MCF 10A (cell line): ENCODE results near the gene MATK. TPM values are rescaled to one million over a fixed set of nuclear protein-coding genes. Genes with fewer than 3 reads are reported as not detected.

Experiments
- BruUV-seq: library from RNA; stranded (reverse); fragments of 400-500 nt; replicated peaks from 2 replicates; lab custom pipeline; 2021; lab: Mats Ljungman, UMichigan
- CTCF ChIA-PET: fragments of 300-600 bp; sonication (Branson Sonifier 250); formaldehyde crosslinking; extraction: SDS; loops from one replicate; lab custom pipeline; 2021; ENCODE audit warnings: antibody characterized with exemption, inconsistent platforms; lab: Yijun Ruan, JAX
- POLR2A ChIA-PET: fragments of 300-600, 350-650 bp; sonication (Branson Sonifier 250); formaldehyde crosslinking; extraction: SDS; loops from one replicate; lab custom pipeline; 2020; ENCODE audit warnings: antibody characterized with exemption, inconsistent platforms; lab: Yijun Ruan, JAX
- DNase-seq: peaks from one replicate; pipeline ENCODE4 v3.0.0-alpha.2; 2018; ENCODE audit not compliant: unreplicated experiment
- H3K27ac Mint-ChIP-seq: one replicate; pipeline ENCODE4 v1.8.0; 2022; ENCODE audit warnings: mild to moderate bottlenecking, low read depth, mixed read lengths; ENCODE audit not compliant: unreplicated experiment
- H3K27me3 Mint-ChIP-seq: one replicate; pipeline ENCODE4 v1.8.0; 2022; ENCODE audit warnings: mixed read lengths; ENCODE audit not compliant: insufficient read depth, unreplicated experiment
- H3K36me3 Mint-ChIP-seq: one replicate; pipeline ENCODE4 v1.8.0; 2022; ENCODE audit warnings: mild to moderate bottlenecking, moderate library complexity, mixed read lengths; ENCODE audit not compliant: insufficient read depth, unreplicated experiment
- H3K4me1 Mint-ChIP-seq: one replicate; pipeline ENCODE4 v1.8.0; 2022; ENCODE audit warnings: mixed read lengths; ENCODE audit not compliant: insufficient read depth, unreplicated experiment
- H3K4me3 Mint-ChIP-seq: one replicate; pipeline ENCODE4 v1.8.0; 2022; ENCODE audit warnings: mild to moderate bottlenecking, moderate library complexity, mixed read lengths; ENCODE audit not compliant: unreplicated experiment
- H3K9me3 Mint-ChIP-seq: one replicate; pipeline ENCODE4 v1.8.0; 2022; ENCODE audit warnings: mixed read lengths; ENCODE audit not compliant: unreplicated experiment
- CTCF ChIP-seq: fragments of 200-600 bp; IDR thresholded peaks from one replicate; pipeline ENCODE4 v1.8.0; 2022; ENCODE audit warnings: antibody characterized with exemption, mild to moderate bottlenecking; ENCODE audit not compliant: unreplicated experiment
- intact Hi-C: fragments of 100-400 bp; cut with micrococcal nuclease; formaldehyde crosslinking; loops from 2 replicates; pipeline ENCODE4 v1.14.1; 2022
- total RNA-seq: library from RNA; stranded (reverse); gene quantifications from 2 replicates; pipeline ENCODE4 v1.2.3, GENCODE V29; 2022

Gene MATK
- total RNA-seq, 1 experiment from 2014 or later, result not detected

- CTCF ChIA-PET, result interaction anchor here (0.6 kb wide), 1 partner anchor 13 kb away, joined by 3 read pairs; no protein-coding TSS in a partner anchor
- TF ChIP-seq CTCF, result no peak
- no peaks in the 10 kb centered on the region for H3K36me3 Mint-ChIP-seq
- H3K4me3 Mint-ChIP-seq, result no peak overlapping the region
- no peaks in the 10 kb centered on the region for H3K4me1 Mint-ChIP-seq
- BruUV-seq, result no TSS peak
- no peak overlapping the region for H3K27ac Mint-ChIP-seq
- peaks cover 45% of the 10 kb centered on the region for H3K27me3 Mint-ChIP-seq
- no peak for DNase-seq
- peaks cover 8% of the 10 kb centered on the region for H3K9me3 Mint-ChIP-seq
- POLR2A ChIA-PET, result no interaction called here
- intact Hi-C loops, result no loop called here
Measured at GRCh38 chr19:3800996-3801395, 14.8 kb upstream of the MATK start.

- POLR2A ChIA-PET, result no interaction called here
- no TSS peak for BruUV-seq
- H3K9me3 Mint-ChIP-seq, result peaks cover 8% of the 10 kb centered on the region
- no peak overlapping the region for H3K27ac Mint-ChIP-seq
- intact Hi-C loops, result no loop called here
- peaks cover 41% of the 10 kb centered on the region for H3K27me3 Mint-ChIP-seq
- H3K4me1 Mint-ChIP-seq, result no peaks in the 10 kb centered on the region
- TF ChIP-seq CTCF, result no peak
- CTCF ChIA-PET, result no interaction called here
- H3K4me3 Mint-ChIP-seq, result no peak overlapping the region
- no peak for DNase-seq
- no peaks in the 10 kb centered on the region for H3K36me3 Mint-ChIP-seq
Measured at GRCh38 chr19:3798137-3798536, 12.0 kb upstream of the MATK start.

- CTCF ChIA-PET, result no interaction called here
- Mint-ChIP-seq H3K36me3 (no peaks in the 10 kb centered on the region), H3K4me1 (no peaks in the 10 kb centered on the region), H3K27ac (no peak overlapping the region), H3K27me3 (peaks cover 26% of the 10 kb centered on the region), H3K4me3 (no peak overlapping the region), H3K9me3 (peaks cover 8% of the 10 kb centered on the region)
- no TSS peak for BruUV-seq
- intact Hi-C loops, result no loop called here
- DNase-seq, result no peak
- no peak for TF ChIP-seq CTCF
- POLR2A ChIA-PET, result no interaction called here
Measured at GRCh38 chr19:3796358-3796757, 10.2 kb upstream of the MATK start.

- H3K9me3 Mint-ChIP-seq, result peaks cover 16% of the 10 kb centered on the region
- DNase-seq, result no peak
- POLR2A ChIA-PET, result no interaction called here
- no peaks in the 10 kb centered on the region for H3K36me3 Mint-ChIP-seq
- H3K27ac Mint-ChIP-seq, result no peak overlapping the region
- intact Hi-C loops, result no loop called here
- no peaks in the 10 kb centered on the region for H3K4me1 Mint-ChIP-seq
- BruUV-seq, result no TSS peak
- no peak for TF ChIP-seq CTCF
- no peak overlapping the region for H3K4me3 Mint-ChIP-seq
- H3K27me3 Mint-ChIP-seq, result peaks cover 24% of the 10 kb centered on the region
- CTCF ChIA-PET, result interaction anchor here (1.1 kb wide), 1 partner anchor 28 kb away, joined by 3 read pairs; no protein-coding TSS in a partner anchor
Measured at GRCh38 chr19:3793799-3794198, 7.6 kb upstream of the MATK start.
